Neutrophil (primary cell): ENCODE measurements around the gene PPM1N.

Source experiments
- H3K27ac ChIP-seq: fragments of 200-600 bp; sonication (generic); 2 replicates; pipeline ENCODE4 v1.5.1; 2016; ENCODE audit warnings: mild to moderate bottlenecking, moderate library complexity
- H3K27me3 ChIP-seq: fragments of 200-600 bp; sonication (generic); 2 replicates; pipeline ENCODE4 v1.6.0; 2016; ENCODE audit warnings: mild to moderate bottlenecking
- H3K36me3 ChIP-seq: fragments of 200-600 bp; sonication (generic); 2 replicates; pipeline ENCODE4 v1.5.1; 2017
- H3K4me1 ChIP-seq, 2 experiments: fragments of 200-600 bp in 1 of 2; sonication (generic) in 1 of 2; 1 replicate in 1 of 2; 2 replicates in 1 of 2; pipeline versions ENCODE4 v1.5.1 to v1.6.1; 2013 to 2016; ENCODE audit warnings: low read depth in 1 of 2, low read length in 1 of 2, mild to moderate bottlenecking in 1 of 2, moderate library complexity in 1 of 2; ENCODE audit not compliant: control insufficient read depth in 1 of 2, insufficient read depth in 1 of 2
- H3K4me3 ChIP-seq, 2 experiments: fragments of 200-600 bp in 1 of 2; sonication (generic) in 1 of 2; 1 replicate in 1 of 2; 2 replicates in 1 of 2; pipeline ENCODE4 v1.5.1; 2013 to 2016; ENCODE audit warnings: low read depth in 1 of 2, low read length in 1 of 2, mild to moderate bottlenecking in 1 of 2, moderate library complexity in 1 of 2
- H3K9me3 ChIP-seq: fragments of 200-600 bp; sonication (generic); 2 replicates; pipeline ENCODE4 v1.5.1; 2016
- CTCF ChIP-seq: fragments of 200-600 bp; sonication (generic); IDR thresholded peaks from 2 replicates; pipeline ENCODE4 v1.5.1; 2016; ENCODE audit warnings: antibody characterized with exemption

PPM1N gene

GRCh38 chr19:45478454-45479238 is 19.6 kb upstream of the PPM1N start:
- TF ChIP-seq CTCF, result peak; percentile 98
- Histone ChIP-seq H3K4me1 (peaks cover 17 to 19% of the 10 kb centered on the region in 2 experiments), H3K36me3 (no peaks in the 10 kb centered on the region), H3K27me3 (peaks cover 65% of the 10 kb centered on the region), H3K4me3 (peak overlapping the region; percentile 56 to 61), H3K27ac (peak overlapping the region; percentile 65), H3K9me3 (no peaks in the 10 kb centered on the region)

- Histone ChIP-seq H3K36me3 (no peaks in the 10 kb centered on the region), H3K4me1 (peaks cover 19 to 25% of the 10 kb centered on the region in 2 experiments), H3K4me3 (no peak overlapping the region), H3K27ac (no peak overlapping the region), H3K27me3 (peaks cover 25% of the 10 kb centered on the region), H3K9me3 (no peaks in the 10 kb centered on the region)
- no peak for TF ChIP-seq CTCF
These were observed 15.2 kb upstream of the PPM1N start for GRCh38 chr19:45483033-45483432.

GRCh38 chr19:45484273-45484945 is 13.8 kb upstream of the PPM1N start:
- H3K4me1 ChIP-seq, result peaks cover 5 to 12% of the 10 kb centered on the region in 2 experiments
- H3K4me3 ChIP-seq, result no peak overlapping the region
- peaks cover 24% of the 10 kb centered on the region for H3K27me3 ChIP-seq
- no peak overlapping the region for H3K27ac ChIP-seq
- TF ChIP-seq CTCF, result no peak
- H3K9me3 ChIP-seq, result no peaks in the 10 kb centered on the region
- H3K36me3 ChIP-seq, result no peaks in the 10 kb centered on the region

GRCh38 chr19:45485305-45486077 is 12.8 kb upstream of the PPM1N start:
- peak; percentile 92 for TF ChIP-seq CTCF

GRCh38 chr19:45488708-45489107 is 9.5 kb upstream of the PPM1N start:
- TF ChIP-seq CTCF, result no peak
- H3K4me1 ChIP-seq, result peaks cover 17 to 25% of the 10 kb centered on the region in 2 experiments

More at GRCh38 chr19:45485305-45486077, 12.8 kb upstream of the PPM1N start:
- no peaks in the 10 kb centered on the region for H3K9me3 ChIP-seq
- H3K4me1 ChIP-seq, result peaks cover 4 to 12% of the 10 kb centered on the region in 2 experiments
- no peaks in the 10 kb centered on the region for H3K36me3 ChIP-seq
- H3K27me3 ChIP-seq, result peaks cover 24% of the 10 kb centered on the region
- peak overlapping the region; percentile 58 to 83 for H3K4me3 ChIP-seq
- H3K27ac ChIP-seq, result peak overlapping the region; percentile 51

More at GRCh38 chr19:45488708-45489107, 9.5 kb upstream of the PPM1N start:
- Histone ChIP-seq H3K27me3 (peaks cover 18% of the 10 kb centered on the region), H3K36me3 (no peaks in the 10 kb centered on the region), H3K27ac (no peak overlapping the region), H3K9me3 (no peaks in the 10 kb centered on the region), H3K4me3 (no peak overlapping the region)
